ENCODE measurements around the gene HS6ST3.
"Not testable (repeated sequence)": the region's sequence is repeated elsewhere in the genome, so short reads cannot be mapped to it uniquely, and the experiment has no call there.

HS6ST3 gene

DNA sequence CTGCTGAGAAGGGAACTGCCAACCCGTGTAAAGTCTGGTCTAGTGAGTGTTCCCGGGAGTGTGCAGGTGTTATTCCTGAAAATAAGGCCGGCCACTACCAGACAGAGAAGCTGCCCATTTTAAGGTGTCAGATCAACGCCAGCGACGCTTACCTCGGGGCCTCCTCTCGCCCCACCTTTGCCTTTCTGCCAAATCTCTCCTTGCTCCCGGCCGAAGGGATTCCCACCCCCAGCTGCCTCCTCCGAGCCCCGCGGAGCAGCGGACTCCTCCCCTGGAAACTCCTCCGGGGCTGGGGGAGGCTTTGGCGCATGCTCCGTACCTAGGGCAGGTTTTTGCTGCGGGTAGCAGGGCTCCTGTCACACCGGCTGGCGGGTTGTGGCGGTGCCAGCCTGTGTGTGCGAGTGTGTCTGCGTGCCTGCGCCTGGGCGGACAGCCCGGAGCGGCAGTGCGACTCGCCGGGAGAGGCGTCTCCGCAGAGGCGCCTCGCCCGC, at the start of gene HS6ST3:
Gene HS6ST3, plus strand, starts transcription at position 359 of the 491 bp plus-strand sequence.
- DNase-seq (ENCODE audit: low read depth in 2 of 2), result no peak

- no peak for DNase-seq (ENCODE audit: low read depth in 2 of 2)
Measured at GRCh38 chr13:96041326-96042110, 48.4 kb upstream of the HS6ST3 start.

DNA sequence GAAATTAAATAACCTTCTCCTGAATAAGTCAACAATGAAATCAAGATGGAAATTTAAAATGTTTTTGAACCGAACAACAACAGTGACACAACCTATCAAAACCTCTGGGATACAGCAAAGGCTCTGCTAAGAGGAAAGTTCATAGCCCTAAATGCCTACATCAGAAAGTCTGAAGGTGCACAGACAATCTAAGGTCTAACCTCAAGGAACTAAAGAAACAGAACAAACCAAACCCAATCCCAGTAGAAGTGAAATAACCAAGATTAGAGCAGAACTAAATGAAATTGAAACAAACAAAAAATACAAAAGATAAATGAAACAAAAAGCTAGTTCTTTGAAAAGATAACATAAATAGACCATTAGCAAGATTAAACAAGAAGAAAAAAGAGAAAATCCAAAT, 45.7 kb upstream of the HS6ST3 start:
- no peak for DNase-seq (ENCODE audit: low read depth in 2 of 2)

- not testable (repeated sequence) for DNase-seq (ENCODE audit: low read depth in 2 of 2)
Measured at GRCh38 chr13:96046449-96047126, 43.3 kb upstream of the HS6ST3 start.

GRCh38 chr13:96050955-96051354, 39.0 kb upstream of the HS6ST3 start:
- not testable (repeated sequence) for DNase-seq (ENCODE audit: low read depth in 2 of 2)

DNA sequence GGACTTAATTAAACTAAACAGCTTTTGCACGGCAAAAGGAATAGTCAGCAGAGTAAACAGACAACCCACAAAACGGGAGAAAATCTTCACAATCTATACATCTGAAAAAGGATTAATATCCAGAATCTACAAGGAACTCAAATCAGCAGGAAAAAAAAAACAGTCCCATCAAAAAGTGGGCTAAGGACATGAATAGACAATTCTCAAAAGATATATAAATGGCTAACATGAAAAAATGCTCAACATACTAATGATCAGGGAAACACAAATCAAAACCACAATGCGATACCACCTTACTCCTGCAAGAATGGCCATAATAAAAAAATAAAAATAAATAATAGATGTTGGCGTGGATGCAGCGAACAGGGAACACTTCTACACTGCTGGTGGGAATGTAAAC, 38.4 kb upstream of the HS6ST3 start:
- not testable (repeated sequence) for DNase-seq (ENCODE audit: low read depth in 2 of 2)

GRCh38 chr13:96051946-96052345, 38.0 kb upstream of the HS6ST3 start:
- not testable (repeated sequence) for DNase-seq (ENCODE audit: low read depth in 2 of 2)

GRCh38 chr13:96052656-96053002, 37.3 kb upstream of the HS6ST3 start:
- DNase-seq (ENCODE audit: low read depth in 2 of 2), result no peak

- no peak for DNase-seq (ENCODE audit: low read depth in 2 of 2)
Measured at GRCh38 chr13:96053003-96053703, 36.8 kb upstream of the HS6ST3 start, which contains the start of gene UGGT2. Gene UGGT2 (minus strand): TSS chr13:96053401. CDS start chr13:96053312, 89 bp downstream.

DNA sequence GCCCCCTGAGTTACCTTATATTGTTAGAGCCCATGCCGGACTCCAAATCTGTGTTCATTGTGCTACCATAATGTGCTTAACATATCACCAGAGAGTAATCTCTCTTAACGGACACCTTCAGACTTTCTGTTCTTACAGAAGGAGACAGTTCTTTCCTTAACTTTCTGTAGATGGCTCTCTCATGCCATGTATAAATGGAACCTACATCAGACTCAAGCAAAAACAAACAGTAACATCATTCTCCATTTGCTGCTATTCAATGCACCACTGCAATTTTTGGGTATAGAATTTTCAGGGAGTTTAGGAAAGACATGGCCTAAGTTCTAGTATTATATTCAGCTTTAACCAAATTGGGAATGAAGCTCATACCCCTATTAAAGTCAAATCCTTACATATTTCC, 24.1 kb upstream of the HS6ST3 start:
- no peak for DNase-seq (ENCODE audit: low read depth in 2 of 2)

DNA sequence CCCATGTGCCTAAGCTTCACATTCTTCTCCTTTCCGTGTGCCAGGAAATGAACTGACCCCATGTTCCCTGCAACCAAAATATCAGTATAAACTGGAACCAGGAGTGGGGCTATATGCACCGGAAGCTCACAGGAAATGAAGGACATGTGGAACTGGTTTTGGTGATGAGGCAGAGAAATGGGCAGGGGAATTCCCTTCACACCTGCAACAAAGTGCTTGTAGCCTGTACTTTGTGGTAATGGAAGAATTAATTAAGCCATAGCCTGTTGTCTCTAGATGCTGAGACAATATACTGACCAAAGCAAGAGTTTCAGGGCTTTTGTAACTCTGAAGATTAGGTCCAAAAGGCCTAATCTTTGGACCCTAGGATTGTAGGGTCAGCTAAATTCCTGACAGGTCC, 21.2 kb upstream of the HS6ST3 start:
- no peak for DNase-seq (ENCODE audit: low read depth in 2 of 2)

DNA sequence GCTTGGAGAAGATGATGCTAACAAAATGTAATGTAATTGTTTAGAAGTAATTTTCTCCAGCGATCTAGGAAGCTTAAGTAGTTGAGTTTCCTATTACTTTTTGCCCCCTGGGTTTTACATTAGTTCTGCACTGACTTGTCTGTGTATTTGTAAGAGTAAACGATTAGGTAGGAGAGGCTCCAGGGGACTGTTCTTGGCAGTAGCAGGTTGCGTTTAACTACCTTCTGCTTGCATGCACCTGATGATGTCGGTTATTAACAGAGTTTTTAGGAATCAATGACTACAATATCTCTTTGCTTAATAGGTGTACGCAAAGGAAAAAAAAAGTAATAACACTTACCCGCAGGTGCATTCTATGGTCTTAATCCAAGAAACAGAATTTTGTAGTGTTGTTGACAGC, 18.4 kb upstream of the HS6ST3 start:
- DNase-seq (ENCODE audit: low read depth in 2 of 2), result no peak

GRCh38 chr13:96072392-96072791, 17.5 kb upstream of the HS6ST3 start:
- DNase-seq (ENCODE audit: low read depth in 2 of 2), result no peak

GRCh38 chr13:96075953-96076543, 13.9 kb upstream of the HS6ST3 start:
- DNase-seq (ENCODE audit: low read depth in 2 of 2), result no peak

GRCh38 chr13:96080676-96081075, 9.2 kb upstream of the HS6ST3 start:
- no peak for DNase-seq (ENCODE audit: low read depth in 2 of 2)

DNA sequence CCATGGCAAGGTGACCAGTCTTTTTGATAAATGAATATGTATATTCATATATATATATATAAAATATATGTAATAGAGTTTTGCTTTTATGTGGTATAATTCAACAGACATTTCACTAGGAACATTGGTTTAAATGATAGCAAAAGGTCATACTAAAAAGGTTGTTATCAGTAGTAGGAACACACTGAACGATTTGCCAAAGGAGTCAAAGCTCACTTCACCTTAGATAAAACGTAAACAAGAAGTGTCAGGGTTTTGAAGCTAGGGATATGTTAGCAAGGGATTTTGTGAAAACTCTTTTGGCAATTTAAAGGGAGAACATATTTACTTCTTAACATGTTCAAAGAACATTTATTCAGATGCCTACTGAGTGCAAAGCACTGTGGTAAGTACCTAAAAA, 8.0 kb upstream of the HS6ST3 start:
- no peak for DNase-seq (ENCODE audit: low read depth in 2 of 2)

DNA sequence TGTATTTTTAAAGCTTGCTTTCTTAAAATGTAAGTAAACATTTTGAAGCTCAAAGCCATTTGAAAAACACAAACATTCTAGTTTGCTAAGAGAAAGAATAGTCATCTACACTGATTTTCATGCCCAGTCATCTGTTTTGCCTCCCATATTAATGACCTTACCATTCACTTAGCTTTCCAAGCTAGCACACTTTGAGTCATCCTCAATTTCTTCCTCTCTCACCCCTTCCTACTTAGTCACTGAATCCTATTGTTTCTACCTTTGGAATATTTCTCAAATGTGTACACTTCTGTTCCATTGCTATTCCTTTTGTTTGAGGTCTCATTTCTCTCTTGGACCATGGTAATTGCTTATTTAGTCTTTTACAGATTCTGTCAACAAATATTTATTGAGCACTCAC, 7.3 kb upstream of the HS6ST3 start:
- no peak for DNase-seq (ENCODE audit: low read depth in 2 of 2)

DNA sequence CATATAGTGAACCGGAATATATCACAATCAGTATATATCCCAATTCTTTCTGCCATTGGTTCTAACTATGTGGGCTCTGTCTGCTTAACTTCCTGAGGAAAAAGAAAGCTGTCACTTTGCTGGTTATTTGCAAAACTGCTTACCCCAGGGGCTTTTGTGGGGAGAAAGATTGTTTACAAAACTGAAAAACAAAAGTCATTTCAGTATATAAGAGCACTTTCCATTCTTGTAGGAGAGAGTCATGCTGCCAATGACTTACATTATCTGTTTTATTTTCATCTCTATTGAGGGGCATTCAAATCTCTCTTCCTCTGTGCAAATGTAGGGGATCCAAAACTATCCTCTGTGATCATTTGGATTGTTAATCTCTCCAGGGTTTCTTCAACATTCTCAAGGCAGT, 3.2 kb upstream of the HS6ST3 start:
- DNase-seq (ENCODE audit: low read depth in 2 of 2), result no peak

GRCh38 chr13:96089139-96089538, 768 bp upstream of the HS6ST3 start:
- no peak for DNase-seq (ENCODE audit: low read depth in 2 of 2)

- DNase-seq (ENCODE audit: low read depth in 2 of 2), result no peak
Measured at GRCh38 chr13:96090240-96091101, 564 bp downstream of the HS6ST3 start.
